ENCODE results near the gene THBD. TPM values are rescaled to one million over a fixed set of nuclear protein-coding genes. Genes with fewer than 3 reads are reported as not detected.

Gene THBD
- total RNA-seq, 4 donors from 2014 or later, result 39.7 to 329 (median 241) TPM

- Histone ChIP-seq H3K9me3 (no peaks in the 10 kb centered on the region), H3K4me3 (no peak overlapping the region), H3K36me3 (no peaks in the 10 kb centered on the region), H3K27me3 (no peaks in the 10 kb centered on the region), H3K27ac (no peak overlapping the region), H3K4me1 (no peaks in the 10 kb centered on the region)
- WGBS, result 99% methylated on average over 10 of the region's 10 CpGs
- no peak for DNase-seq (ENCODE audit: low spot score in 2 of 2)
- TF ChIP-seq POLR2A (IDR thresholded peaks at IDR 0.05) (no peak), POLR2AphosphoS5 (IDR thresholded peaks at IDR 0.05) (no peak), CTCF (IDR thresholded peaks at IDR 0.05) (no peak)
Measured at GRCh38 chr20:23023621-23024177, 25.8 kb downstream of the THBD start.

GRCh38 chr20:23022849-23023248 lies 26.6 kb downstream of the THBD start:
- H3K27ac ChIP-seq, result no peak overlapping the region
- WGBS, result 87% methylated on average over 4 of the region's 4 CpGs
- H3K4me1 ChIP-seq, result no peaks in the 10 kb centered on the region
- no peaks in the 10 kb centered on the region for H3K27me3 ChIP-seq
- TF ChIP-seq POLR2AphosphoS5 (IDR thresholded peaks at IDR 0.05) (no peak), EP300 (IDR thresholded peaks at IDR 0.05) (no peak), CTCF (IDR thresholded peaks at IDR 0.05) (no peak), POLR2A (IDR thresholded peaks at IDR 0.05) (no peak)
- H3K9me3 ChIP-seq, result no peaks in the 10 kb centered on the region
- no peak overlapping the region for H3K4me3 ChIP-seq
- no peak for DNase-seq (ENCODE audit: low spot score in 2 of 2)
- no peaks in the 10 kb centered on the region for H3K36me3 ChIP-seq

- TF ChIP-seq POLR2AphosphoS5 (IDR thresholded peaks at IDR 0.05) (no peak), POLR2A (IDR thresholded peaks at IDR 0.05) (no peak), EP300 (IDR thresholded peaks at IDR 0.05) (no peak), CTCF (IDR thresholded peaks at IDR 0.05) (no peak)
- no peak overlapping the region for H3K4me3 ChIP-seq
- WGBS, result 89% methylated on average over 5 of the region's 5 CpGs
- no peaks in the 10 kb centered on the region for H3K27me3 ChIP-seq
- no peaks in the 10 kb centered on the region for H3K9me3 ChIP-seq
- no peaks in the 10 kb centered on the region for H3K36me3 ChIP-seq
- no peaks in the 10 kb centered on the region for H3K4me1 ChIP-seq
- no peak for DNase-seq (ENCODE audit: low spot score in 2 of 2)
- H3K27ac ChIP-seq, result no peak overlapping the region
Measured at GRCh38 chr20:23021951-23022350, 27.5 kb downstream of the THBD start.

- WGBS, result 96% methylated on average over 1 of the region's 1 CpG
- DNase-seq (ENCODE audit: low spot score in 2 of 2), result no peak
Measured at GRCh38 chr20:23021541-23021940, 27.9 kb downstream of the THBD start.

More at GRCh38 chr20:23021541-23021940, 27.9 kb downstream of the THBD start:
- no peaks in the 10 kb centered on the region for H3K27me3 ChIP-seq
- no peak overlapping the region for H3K27ac ChIP-seq
- TF ChIP-seq POLR2AphosphoS5 (IDR thresholded peaks at IDR 0.05) (no peak), CTCF (IDR thresholded peaks at IDR 0.05) (no peak), POLR2A (IDR thresholded peaks at IDR 0.05) (no peak), EP300 (IDR thresholded peaks at IDR 0.05) (no peak)
- H3K4me3 ChIP-seq, result no peak overlapping the region
- H3K4me1 ChIP-seq, result no peaks in the 10 kb centered on the region
- H3K9me3 ChIP-seq, result no peaks in the 10 kb centered on the region
- no peaks in the 10 kb centered on the region for H3K36me3 ChIP-seq
